Retinal pigment epithelial cell (primary cell): ENCODE data around the gene BTRC.
"Not testable (repeated sequence)": the region's sequence is repeated elsewhere in the genome, so short reads cannot be mapped to it uniquely, and the experiment has no call there.

ENCODE experiments used
- DNase-seq: peaks from one replicate; pipeline ENCODE4 v3.0.0-alpha.2; 2010; ENCODE audit warnings: low read depth
- H3K4me3 ChIP-seq: 2 replicates; pipeline ENCODE4 v1.5.1; 2011; ENCODE audit warnings: mild to moderate bottlenecking, low read length, control low read depth, moderate library complexity
- CTCF ChIP-seq: conservative IDR thresholded peaks from 2 replicates; pipeline ENCODE4 v1.5.1; 2011; ENCODE audit warnings: low read depth, low read length, control low read depth, inconsistent platforms

The BTRC gene

DNA sequence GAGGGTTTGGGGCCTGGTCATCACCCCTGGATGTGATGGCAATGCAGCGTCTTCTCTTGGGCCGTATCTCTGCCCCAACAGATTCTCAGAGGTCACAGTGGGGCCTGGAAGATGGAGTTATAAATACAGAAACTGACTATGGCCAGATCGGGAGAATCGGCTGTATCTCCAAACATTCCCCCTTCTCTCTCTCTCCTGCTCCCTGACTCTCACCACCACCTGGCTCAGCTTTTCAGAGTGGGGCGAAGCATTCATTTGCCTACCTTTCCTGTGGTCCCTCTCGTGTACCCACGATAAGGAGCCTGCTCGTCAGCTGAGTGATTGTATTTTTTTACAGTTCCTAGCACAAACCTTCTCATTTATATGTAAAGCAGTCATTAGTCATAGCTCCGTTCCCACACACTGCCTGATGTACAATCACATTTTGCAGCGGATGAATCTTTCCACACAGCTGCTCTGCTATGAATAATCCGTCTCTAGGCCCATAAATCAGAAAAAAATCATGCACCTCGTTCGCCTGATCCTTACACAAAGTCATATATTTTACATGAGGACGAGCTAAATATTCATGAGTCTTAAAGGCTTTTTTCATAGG lies 23.2 kb upstream of the BTRC start:
- H3K4me3 ChIP-seq = no peak overlapping the region
- TF ChIP-seq CTCF = no peak
- no peak for DNase-seq

GRCh38 chr10:101331956-101332355 lies 22.0 kb upstream of the BTRC start:
- DNase-seq = no peak
- TF ChIP-seq CTCF = no peak
- H3K4me3 ChIP-seq = no peak overlapping the region

- not testable (repeated sequence) for H3K4me3 ChIP-seq, DNase-seq
These were observed 19.7 kb upstream of the BTRC start for GRCh38 chr10:101334259-101334658.

- TF ChIP-seq CTCF = no peak
- DNase-seq = no peak
- H3K4me3 ChIP-seq = no peak overlapping the region
These were observed 17.6 kb upstream of the BTRC start for GRCh38 chr10:101336382-101336781.

DNA sequence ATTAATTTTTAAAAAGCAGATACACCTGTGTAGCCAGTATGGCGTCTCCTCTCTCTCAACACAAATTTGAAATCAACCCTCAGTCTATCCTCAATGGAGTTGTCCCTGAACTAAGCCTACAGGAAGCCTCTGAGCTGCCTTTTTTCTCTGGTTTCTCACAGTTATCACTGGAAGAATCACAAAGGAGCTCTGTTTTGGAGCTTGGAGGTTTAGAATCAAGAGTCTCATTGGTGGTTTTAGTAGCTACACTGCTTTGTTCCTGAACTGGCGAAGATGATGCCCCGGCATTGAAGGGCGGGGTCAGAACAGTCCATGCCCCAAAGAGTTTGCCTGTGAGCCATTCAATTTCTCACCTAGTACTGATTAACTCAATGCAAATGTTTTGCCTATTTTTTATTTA lies 16.1 kb upstream of the BTRC start:
- TF ChIP-seq CTCF = no peak
- DNase-seq = no peak
- H3K4me3 ChIP-seq = no peak overlapping the region

DNA sequence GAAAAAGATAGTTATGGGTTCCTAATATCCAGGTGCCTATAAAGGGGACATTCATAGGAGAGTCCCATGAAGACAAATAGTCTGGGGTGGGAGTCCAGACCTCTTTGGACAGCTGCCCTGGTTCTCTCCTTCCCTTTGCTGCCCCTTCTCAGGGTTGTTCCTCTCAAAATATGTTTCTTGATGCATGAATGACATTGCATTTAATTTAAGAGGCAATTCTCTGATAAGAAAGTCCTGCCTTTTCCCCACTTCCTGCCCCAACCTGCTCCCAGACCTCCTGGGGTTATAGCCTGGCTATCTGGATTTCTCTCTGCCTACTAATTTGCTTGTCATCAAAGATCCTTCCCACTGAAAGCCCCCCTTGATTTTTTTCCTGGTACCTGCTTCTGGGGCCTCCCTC lies 12.5 kb upstream of the BTRC start:
- no peak for TF ChIP-seq CTCF
- DNase-seq = no peak
- no peak overlapping the region for H3K4me3 ChIP-seq

- no peak for TF ChIP-seq CTCF
- no peak for DNase-seq
These were observed 7.8 kb upstream of the BTRC start for GRCh38 chr10:101346177-101346576.

GRCh38 chr10:101351017-101351416 lies 2.9 kb upstream of the BTRC start:
- no peak for DNase-seq
- H3K4me3 ChIP-seq = no peak overlapping the region
- no peak for TF ChIP-seq CTCF

More at GRCh38 chr10:101346177-101346576, 7.8 kb upstream of the BTRC start:
- H3K4me3 ChIP-seq = no peak overlapping the region
